ENCODE results near the gene PLEKHH1. TPM values are rescaled to one million over a fixed set of nuclear protein-coding genes. Genes with fewer than 3 reads are reported as not detected.

Gene PLEKHH1
- total and polyA plus RNA-seq, 9 of the 15 experiments (the other 6 are each of a cell fraction or from before 2014, with no cell fraction given): 0.76 to 5.9 (median 2.9) TPM

- TF ChIP-seq HMG20A (CRISPR knock-in tag; conservative IDR thresholded peaks at IDR 0.05): peak; percentile 76
- TF ChIP-seq, protein P1, sequence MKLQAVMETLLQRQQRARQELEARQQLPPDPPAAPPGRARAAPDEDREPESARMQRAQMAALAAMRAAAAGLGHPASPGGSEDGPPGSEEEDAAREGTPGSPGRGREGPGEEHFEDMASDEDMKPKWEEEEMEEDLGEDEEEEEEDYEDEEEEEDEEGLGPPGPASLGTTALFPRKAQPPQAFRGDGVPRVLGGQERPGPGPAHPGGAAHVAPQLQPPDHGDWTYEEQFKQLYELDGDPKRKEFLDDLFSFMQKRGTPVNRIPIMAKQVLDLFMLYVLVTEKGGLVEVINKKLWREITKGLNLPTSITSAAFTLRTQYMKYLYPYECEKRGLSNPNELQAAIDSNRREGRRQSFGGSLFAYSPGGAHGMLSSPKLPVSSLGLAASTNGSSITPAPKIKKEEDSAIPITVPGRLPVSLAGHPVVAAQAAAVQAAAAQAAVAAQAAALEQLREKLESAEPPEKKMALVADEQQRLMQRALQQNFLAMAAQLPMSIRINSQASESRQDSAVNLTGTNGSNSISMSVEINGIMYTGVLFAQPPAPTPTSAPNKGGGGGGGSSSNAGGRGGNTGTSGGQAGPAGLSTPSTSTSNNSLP (IDR thresholded peaks at IDR 0.05; ENCODE audit: borderline replicate concordance, low read depth, low read length): peak; percentile 83
- TF ChIP-seq BCOR (IDR thresholded peaks at IDR 0.05): peak; percentile 61
- TF ChIP-seq HDAC2 (IDR thresholded peaks at IDR 0.05): peak; percentile 100
- TF ChIP-seq EP300 (IDR thresholded peaks at IDR 0.05; ENCODE audit: low read length): peak; percentile 100
- TF ChIP-seq, protein P2, sequence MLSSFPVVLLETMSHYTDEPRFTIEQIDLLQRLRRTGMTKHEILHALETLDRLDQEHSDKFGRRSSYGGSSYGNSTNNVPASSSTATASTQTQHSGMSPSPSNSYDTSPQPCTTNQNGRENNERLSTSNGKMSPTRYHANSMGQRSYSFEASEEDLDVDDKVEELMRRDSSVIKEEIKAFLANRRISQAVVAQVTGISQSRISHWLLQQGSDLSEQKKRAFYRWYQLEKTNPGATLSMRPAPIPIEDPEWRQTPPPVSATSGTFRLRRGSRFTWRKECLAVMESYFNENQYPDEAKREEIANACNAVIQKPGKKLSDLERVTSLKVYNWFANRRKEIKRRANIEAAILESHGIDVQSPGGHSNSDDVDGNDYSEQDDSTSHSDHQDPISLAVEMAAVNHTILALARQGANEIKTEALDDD (IDR thresholded peaks at IDR 0.05): peak; percentile 57; the same call in 1 of the 2 replicates
- no peak for TF ChIP-seq FOS (IDR thresholded peaks at IDR 0.05; ENCODE audit: extremely low read depth, insufficient read length)
- TF ChIP-seq, protein P3, sequence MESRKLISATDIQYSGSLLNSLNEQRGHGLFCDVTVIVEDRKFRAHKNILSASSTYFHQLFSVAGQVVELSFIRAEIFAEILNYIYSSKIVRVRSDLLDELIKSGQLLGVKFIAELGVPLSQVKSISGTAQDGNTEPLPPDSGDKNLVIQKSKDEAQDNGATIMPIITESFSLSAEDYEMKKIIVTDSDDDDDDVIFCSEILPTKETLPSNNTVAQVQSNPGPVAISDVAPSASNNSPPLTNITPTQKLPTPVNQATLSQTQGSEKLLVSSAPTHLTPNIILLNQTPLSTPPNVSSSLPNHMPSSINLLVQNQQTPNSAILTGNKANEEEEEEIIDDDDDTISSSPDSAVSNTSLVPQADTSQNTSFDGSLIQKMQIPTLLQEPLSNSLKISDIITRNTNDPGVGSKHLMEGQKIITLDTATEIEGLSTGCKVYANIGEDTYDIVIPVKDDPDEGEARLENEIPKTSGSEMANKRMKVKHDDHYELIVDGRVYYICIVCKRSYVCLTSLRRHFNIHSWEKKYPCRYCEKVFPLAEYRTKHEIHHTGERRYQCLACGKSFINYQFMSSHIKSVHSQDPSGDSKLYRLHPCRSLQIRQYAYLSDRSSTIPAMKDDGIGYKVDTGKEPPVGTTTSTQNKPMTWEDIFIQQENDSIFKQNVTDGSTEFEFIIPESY (CRISPR knock-in tag; IDR thresholded peaks at IDR 0.05): no peak
- TF ChIP-seq SMAD3 (CRISPR knock-in tag; conservative IDR thresholded peaks at IDR 0.05): peak; percentile 82
- TF ChIP-seq ZEB2 (IDR thresholded peaks at IDR 0.05): peak; percentile 96
- no peak for TF ChIP-seq PTRF (tag; IDR thresholded peaks at IDR 0.05)
- TF ChIP-seq ZNF507 (tag; conservative IDR thresholded peaks at IDR 0.05): no peak
- peak; percentile 96 for TF ChIP-seq ZNF584 (CRISPR knock-in tag; IDR thresholded peaks at IDR 0.05; ENCODE audit: low read depth)
- TF ChIP-seq TAL1 (IDR thresholded peaks at IDR 0.05): peak; percentile 99
- TF ChIP-seq NFIC (IDR thresholded peaks at IDR 0.05): peak; percentile 92
- no peak for TF ChIP-seq PRMT5 (CRISPR knock-in tag; IDR thresholded peaks at IDR 0.05)
- TF ChIP-seq CXXC5 (CRISPR knock-in tag; IDR thresholded peaks at IDR 0.05): peak; percentile 90
- peak in 1 of 2 experiments; percentile 42; a peak in 1 of 4 replicates for TF ChIP-seq FOXA3 (CRISPR knock-in tag; conservative IDR thresholded peaks at IDR 0.05 in 1 of 2, IDR thresholded peaks at IDR 0.05 in 1 of 2)
- peak; percentile 85 to 99 for TF ChIP-seq HDAC1 (IDR thresholded peaks at IDR 0.05)
Observed at GRCh38 chr14:67636361-67636919, 103.3 kb downstream of the PLEKHH1 start (continued).

Data from K562 (cell line).